ENCODE results near the gene SOWAHB.

GRCh38 chr4:76892601-76893000 lies 5.3 kb downstream of the SOWAHB start:
- TF ChIP-seq CTCF (IDR thresholded peaks at IDR 0.05): no peak
- TF ChIP-seq EZH2 (IDR thresholded peaks at IDR 0.05): no peak
- no peak for TF ChIP-seq EZH2phosphoT487 (IDR thresholded peaks at IDR 0.05)
